GM04503 (cell line): ENCODE results near the gene NCOA6.
"Not testable (repeated sequence)": the region's sequence is repeated elsewhere in the genome, so short reads cannot be mapped to it uniquely, and the experiment has no call there.

Source experiments
- DNase-seq: peaks from one replicate; pipeline ENCODE4 v3.0.0-alpha.2; 2012; ENCODE audit warnings: low read depth

Gene NCOA6

GRCh38 chr20:34774449-34774848 is 51.0 kb downstream of the NCOA6 start:
- no peak for DNase-seq

DNA sequence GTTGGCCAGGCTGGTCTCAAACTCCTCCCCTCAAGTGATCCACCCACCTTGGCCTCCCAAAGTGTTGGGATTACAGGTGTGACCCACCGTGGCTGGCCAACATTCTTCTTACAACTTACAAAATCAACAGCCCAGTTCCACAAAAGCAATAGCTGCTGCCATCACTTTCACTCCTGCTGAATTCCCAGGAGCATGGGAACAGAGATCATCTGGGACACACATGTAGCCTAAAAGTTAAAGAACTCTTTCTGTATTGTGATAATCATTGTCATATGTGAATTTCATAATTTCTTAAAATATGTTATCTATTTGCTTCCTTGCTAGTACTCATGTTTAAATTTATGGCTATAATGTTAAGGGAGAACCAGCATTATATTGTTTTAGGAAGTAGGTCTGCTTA is 51.7 kb downstream of the NCOA6 start:
- DNase-seq = no peak

- no peak for DNase-seq
These were observed 53.0 kb downstream of the NCOA6 start for GRCh38 chr20:34772437-34772836.

DNA sequence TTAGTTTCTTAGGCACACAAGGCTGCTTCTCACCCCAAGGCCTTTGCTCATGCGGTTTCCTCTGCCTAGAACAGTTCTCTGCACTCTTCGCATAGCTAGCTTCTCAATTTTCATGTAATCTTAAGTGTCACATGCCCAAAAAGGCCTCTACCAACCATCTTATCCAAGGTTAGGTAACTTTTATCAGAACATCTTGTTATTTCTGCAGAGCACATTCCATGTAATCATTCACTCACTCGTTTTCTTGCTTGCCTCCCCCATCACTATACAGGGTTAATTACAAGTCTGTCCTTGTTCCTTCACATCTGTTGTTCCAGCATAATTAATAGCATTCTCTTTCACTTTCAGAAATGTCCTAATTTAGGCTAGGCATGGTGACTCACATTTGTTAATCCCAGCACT is 53.8 kb downstream of the NCOA6 start:
- DNase-seq = no peak

DNA sequence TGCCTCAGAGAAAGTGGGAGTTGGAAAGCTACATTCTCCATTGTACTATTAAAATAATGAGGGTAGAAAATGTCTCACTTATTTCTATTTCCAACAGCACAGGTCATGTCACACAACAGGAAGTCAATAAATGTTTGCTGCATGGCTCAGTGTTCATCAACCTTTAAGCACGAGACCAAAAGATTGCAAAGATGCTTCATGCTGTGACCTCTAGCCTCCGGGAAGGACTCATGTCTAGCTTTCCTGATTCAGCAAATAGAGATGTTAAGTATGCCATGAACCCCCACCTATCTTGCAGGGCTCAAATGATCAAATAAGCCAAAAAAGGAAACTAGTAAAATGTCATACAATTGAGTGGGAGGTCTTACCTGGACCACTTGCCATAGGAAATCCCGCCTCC is 57.4 kb downstream of the NCOA6 start:
- DNase-seq = peak; percentile 73

DNA sequence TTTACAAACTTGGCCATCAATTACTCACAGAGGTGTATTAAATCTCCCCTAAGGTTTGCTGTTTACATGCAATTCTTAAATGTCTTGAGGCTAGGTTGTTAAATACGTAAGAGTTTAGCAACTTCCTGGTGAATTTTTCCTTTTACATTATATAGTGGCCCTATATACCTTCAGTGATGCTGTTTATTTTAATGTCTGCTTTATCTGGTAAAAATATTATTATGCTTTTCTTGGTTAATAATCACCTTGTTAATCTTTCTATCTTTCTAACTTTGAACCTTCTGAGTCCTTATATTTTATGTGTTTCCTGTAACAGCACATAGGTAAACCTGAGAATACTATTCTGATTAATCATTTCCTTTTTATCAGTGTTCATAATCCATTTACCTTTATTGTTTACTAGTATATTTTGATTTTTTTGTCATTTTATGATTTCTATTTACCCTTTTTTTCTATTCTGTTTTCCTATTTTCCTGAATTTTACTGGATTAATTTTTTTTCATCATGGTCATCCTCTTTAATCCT is 63.4 kb downstream of the NCOA6 start:
- DNase-seq = no peak

DNA sequence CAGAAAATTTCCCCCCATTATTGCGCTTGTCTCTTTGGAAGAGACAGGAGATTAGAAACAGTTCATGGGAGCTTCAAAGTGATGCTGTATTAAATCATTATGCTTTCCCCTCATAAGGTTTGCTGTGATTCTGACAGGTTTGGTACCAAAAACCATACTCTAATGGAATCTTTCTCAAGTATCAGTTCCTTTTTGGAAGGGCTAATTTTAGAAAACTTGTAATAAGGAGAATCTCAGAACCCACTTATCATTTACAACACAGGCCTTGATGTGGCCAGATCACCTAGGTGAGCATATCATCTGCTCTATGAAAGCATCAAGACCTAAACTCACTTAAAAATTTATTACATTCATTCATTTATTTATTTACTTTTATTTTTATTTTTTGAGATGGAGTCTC is 70.1 kb downstream of the NCOA6 start:
- no peak for DNase-seq

GRCh38 chr20:34754611-34755010 is 70.8 kb downstream of the NCOA6 start:
- DNase-seq = no peak

DNA sequence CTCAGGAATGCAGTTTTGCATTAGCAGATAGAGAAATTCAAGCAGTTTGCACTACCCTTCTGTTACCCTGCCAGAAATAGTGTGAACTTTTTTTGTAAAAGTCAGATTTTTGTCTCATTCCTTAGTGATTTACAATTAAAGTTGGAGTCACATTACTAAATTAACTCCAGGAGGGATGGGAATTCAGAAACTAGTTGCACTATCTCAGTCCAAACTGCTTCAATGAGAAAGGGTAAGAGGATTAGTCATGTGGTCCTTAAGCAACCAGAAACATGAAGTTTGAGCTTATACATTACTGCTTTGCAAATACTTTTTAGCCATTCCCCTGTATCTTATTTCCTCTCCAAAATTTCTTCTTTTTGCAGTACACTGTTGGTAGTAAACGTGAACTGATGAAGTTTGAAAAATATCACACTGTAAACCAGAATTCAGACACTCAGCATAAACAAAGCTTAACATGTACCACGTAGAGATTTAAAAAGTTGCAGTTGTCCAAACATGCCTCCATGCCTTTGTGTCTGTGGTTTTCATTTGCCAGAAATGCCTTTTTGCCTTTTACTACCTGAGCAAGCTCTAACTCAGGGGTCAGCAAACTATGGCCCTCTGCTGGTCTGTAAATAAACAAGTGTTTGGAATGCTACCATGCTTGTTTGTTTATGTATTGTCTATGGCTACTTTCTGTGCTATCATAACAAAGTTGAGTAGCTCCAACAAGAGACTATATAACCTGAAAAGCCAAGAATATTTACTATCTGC is 71.6 kb downstream of the NCOA6 start:
- DNase-seq = peak; percentile 35

GRCh38 chr20:34751453-34751852 is 74.0 kb downstream of the NCOA6 start:
- DNase-seq = no peak

- no peak for DNase-seq
These were observed 75.0 kb downstream of the NCOA6 start for GRCh38 chr20:34750484-34750883.

- DNase-seq = no peak
These were observed 76.7 kb downstream of the NCOA6 start for GRCh38 chr20:34748709-34749108.

DNA sequence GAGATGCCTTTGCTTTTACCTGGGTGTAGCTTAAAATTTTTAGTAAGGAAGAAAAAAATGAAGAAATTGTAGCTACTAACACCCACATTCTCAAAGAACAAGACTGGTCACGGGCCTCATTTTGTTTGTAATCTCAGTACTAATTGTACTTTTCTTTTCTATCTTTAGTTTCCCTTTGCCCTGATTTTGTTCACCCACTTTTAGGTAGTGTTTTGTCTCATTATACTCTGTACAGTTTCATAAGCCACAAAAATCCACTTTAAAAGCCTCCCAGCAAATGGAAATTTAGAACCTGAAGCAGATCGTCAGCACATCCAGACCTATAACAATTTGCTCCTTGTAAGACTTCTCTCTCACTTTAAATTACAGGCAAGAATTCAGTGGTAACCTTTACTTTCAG is 78.0 kb downstream of the NCOA6 start:
- no peak for DNase-seq

GRCh38 chr20:34746674-34747073 is 78.8 kb downstream of the NCOA6 start:
- DNase-seq = no peak

DNA sequence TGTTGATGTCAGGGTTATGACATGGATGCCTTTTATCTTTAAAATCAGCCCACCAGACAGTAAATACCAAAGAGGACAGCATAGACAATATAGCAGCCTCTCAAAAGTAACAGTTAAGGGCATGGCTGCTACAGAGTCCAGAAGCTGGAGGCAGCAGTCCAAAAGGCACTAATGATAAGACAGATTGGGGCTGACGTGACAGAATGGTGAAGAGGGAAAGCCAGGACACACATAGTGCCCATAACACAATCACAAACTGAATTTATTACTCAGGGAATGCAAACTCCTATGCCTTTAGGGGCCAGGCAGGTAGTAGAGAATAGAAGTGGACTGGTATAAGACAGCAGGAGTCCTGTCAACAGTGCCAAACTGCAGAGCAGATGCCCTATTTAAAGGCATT is 80.6 kb downstream of the NCOA6 start:
- DNase-seq = no peak

GRCh38 chr20:34744340-34744739 is 81.1 kb downstream of the NCOA6 start:
- DNase-seq = no peak

DNA sequence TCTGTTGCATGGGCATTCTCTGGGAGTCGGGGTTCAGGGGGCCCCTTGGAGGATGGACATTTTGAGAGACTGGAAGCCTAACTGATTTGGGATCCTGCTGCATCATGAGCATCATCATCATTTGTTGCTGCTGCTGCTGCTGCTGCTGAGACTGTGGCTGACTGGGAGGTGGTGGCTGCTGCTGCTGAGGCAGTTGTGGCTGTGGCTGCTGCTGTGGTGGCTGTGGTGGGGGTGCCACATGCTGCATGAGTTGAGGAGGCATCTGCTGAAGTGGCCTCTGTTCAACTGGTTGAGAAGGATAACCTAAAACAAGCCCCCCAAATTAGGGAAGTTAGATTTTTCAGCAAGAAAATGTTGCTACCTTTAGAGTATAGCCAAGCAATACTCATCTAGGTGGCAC is 82.4 kb downstream of the NCOA6 start:
- DNase-seq = no peak

DNA sequence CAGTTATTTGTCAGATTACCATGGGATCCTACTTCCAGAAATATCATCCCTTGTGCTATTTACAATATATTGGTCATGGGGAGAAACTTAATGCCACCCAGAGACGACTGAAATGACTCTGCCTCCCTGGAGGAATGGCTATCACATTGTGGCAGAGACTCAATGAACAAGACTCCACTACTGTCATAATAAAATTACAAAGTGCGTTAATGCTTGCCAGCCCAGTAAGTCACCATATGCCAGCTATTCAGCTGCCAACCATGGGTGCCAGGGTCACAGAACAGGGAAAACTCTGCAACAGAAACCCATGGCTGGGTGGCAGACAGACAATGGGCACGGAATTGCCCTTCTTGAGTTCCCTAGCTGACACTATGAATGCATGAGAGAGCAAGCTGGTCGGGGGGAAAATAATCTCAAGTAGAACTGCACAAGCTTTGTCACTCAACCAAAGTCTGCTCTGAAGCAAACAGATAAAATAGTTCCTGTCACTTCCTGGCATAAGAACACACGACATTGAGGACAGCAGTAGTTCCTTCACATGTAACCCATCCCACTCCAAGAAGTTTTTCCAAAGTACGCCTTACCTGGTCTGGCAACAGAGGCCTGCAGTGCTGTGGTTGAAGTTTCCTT is 89.2 kb downstream of the NCOA6 start:
- no peak for DNase-seq

DNA sequence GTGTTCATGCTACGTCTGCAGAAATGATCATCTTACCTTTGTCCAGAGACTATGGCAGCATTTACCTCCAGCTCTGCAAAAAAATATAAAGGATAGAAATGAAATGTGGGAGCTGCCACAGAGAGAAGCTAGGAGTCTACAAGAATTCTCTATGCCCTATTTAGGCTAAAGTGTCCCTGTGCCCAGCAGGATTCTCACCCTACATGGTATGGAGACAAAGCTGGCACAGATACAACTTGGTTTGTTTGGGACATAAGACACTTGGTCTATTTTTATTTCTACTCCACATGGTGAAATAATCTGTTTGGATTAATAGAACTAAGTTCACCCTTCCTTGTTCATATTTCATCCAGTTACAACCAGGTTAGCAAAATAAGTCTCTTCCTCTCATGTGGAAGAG is 92.9 kb downstream of the NCOA6 start:
- no peak for DNase-seq

DNA sequence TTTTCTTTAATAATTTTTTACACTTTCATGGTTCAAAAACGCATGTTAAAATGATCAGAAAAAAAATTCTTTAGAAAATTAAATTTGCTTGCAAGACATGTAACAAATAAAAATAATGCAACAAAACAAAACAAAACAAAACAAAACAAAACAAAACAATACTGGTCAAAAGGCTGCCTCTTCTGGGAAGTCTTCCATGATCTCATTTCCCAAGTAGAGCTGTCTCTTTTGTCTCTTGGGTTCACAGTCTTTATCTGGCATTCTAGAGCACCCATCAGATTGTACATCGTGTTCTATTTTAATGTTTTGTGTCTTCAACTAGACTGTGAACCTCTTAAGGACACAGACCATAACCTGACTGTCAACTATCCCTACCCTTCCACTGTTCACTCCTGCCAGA is 96.0 kb downstream of the NCOA6 start:
- DNase-seq = no peak

GRCh38 chr20:34724172-34724571 is 101.3 kb downstream of the NCOA6 start:
- DNase-seq = no peak

GRCh38 chr20:34722560-34722959 is 102.9 kb downstream of the NCOA6 start:
- not testable (repeated sequence) for DNase-seq

DNA sequence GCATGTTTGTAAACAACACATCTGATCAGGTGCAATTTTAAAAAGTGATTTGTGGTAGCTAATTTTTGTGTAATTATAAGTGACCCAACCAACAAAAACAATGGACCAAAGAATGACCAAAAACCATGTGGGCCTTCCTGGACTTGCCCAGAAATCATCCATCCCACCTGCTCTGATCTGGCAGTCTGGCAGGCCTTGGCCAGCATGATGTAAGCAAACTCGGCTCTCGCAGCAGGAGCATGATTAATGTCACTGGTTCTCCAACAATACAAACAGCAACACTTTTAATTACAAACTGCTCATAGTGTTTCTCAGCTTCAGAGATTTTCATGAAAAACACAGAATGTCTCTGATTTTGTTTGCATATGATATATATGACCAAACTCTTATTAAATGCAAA is 105.2 kb downstream of the NCOA6 start:
- DNase-seq = no peak
